Stimulated activated CD4-positive, alpha-beta T cell treated with anti-CD3 and anti-CD28 coated beads, Interleukin-1b, Interleukin-23, amount 100 ng/mL, for 48 hours (primary cell): Measurements from ENCODE around the gene HRAS.

Experiments
- DNase-seq: peaks from one replicate; pipeline ENCODE4 v3.0.0-alpha.2; 2020

HRAS gene

DNA sequence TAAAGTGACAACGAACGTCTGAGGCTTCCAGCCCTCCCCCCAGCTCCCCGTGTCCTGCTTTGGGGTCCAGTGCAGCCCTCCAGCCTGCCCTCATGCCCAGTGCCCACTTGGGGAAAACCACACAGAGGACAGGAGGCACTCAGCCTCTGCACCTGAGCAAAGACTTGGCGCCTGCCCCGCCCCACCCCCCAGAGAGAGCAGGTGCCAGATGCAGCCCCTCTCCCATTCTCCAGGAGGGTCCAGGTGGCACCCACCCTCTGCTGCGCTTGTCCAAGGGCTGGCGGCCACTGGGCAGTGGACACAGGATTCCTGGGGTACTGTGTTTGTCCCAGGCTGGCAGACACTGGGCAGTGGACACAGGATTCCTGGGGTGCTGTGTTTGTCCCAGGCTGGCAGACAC is 44.0 kb downstream of the HRAS start:
- DNase-seq, result no peak

DNA sequence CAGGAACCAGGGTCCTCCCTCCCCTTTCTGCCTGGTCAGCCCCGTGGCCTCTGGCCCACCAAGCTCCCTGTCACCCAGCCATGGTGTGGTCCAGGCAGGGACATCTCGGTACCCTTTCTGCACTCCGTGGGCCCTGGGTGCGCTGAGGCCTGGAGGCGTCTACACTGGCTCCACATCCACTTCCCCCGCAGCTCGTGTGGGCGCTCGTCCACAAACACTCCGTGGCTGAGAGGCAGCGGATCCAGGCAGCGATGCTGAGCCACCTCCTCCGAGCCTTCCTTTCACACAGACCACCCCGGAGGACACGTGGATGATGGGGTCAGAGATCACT is 44.5 kb downstream of the HRAS start:
- DNase-seq, result no peak

DNA sequence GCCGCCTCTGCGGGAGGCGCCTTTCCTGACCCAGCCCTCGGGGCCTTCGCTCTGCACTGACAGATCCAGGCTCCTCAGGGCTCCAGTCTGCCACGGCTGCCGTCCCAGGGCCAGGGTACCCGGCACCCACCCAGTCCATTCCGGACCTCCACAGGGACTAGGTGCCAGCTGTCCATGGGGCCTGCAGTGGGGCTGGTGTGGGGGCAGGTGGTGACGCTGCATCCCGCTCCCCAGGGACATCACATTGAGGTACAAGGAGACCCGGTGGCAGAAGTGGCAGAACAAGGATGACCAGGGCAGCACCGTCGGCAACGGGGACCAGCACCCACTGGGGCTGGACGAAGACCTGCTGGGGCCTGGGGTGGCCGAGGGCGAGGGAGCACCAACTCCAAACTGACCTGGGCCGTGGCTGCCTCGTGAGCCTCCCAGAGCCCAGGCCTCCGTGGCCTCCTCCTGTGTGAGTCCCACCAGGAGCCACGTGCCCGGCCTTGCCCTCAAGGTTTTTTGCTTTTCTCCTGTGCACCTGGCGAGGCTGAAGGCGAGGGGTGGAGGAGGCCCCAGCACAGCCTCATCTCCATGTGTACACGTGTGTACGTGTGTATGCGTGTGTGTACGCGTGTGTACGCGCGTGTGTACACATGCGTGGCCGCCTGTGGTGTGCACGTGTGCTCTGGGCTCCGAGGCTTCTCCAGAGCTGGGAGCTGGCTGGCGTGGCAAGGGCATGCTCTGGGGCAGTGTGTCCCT is 45.0 kb downstream of the HRAS start:
- no peak for DNase-seq

DNA sequence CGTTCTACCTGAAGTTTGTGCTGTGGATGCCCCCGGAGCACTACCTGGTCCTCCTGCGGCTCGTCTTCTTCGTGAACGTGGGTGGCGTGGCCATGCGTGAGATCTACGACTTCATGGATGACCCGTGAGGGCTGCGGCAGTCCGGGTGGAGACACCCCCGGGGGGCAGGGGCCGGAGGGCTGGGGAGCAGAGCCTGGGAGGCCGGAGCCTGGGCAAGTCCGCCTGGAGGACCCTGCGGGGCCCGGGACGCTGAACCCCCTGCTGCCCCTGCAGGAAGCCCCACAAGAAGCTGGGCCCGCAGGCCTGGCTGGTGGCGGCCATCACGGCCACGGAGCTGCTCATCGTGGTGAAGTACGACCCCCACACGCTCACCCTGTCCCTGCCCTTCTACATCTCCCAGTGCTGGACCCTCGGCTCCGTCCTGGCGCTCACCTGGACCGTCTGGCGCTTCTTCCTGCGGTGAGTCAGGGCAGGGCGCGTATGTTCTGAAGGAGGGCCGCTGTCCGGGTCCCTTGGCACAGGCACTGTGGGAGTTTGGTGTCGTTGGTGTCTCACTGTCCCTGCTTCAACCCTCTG is 45.7 kb downstream of the HRAS start:
- no peak for DNase-seq

DNA sequence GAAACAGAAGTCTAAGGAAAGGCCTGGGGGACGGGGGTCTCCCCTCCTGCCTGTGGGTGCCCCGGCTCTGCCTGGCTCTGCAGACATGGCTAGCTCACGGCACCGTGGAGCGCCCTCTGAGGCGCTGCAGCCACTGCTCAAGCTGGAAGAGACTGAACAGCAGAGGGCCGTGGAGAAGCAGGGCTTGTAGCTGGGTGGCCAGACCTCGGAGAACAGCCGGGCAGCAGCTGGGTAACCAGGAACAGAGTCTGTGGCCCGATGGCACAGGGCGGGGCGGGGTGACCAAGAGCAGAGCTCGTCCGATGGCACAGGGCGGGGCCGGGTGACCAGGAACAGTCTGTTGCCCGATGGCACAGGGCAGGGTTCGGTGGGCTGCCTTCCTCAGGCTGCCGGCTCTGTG is 46.4 kb downstream of the HRAS start:
- no peak for DNase-seq

DNA sequence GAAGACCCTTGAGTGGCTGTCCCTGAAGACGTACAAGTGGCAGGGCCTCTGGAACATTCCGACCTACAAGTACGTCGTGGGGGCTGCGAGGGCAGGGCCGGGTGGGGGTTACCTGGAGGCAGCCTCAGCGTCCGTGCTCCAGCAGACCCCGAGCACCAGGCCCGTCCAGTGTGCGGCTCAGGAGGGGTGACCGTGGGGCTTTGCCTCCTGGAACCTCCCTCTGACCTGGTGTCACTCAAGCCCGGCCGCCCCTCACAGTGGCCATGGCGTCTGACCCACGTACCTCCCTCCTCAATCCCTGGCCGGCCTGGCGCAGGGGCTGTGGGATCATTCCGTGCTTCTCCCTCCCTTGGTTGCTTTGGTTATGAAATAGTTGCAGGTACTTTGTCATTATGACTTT is 46.8 kb downstream of the HRAS start:
- DNase-seq, result no peak

DNA sequence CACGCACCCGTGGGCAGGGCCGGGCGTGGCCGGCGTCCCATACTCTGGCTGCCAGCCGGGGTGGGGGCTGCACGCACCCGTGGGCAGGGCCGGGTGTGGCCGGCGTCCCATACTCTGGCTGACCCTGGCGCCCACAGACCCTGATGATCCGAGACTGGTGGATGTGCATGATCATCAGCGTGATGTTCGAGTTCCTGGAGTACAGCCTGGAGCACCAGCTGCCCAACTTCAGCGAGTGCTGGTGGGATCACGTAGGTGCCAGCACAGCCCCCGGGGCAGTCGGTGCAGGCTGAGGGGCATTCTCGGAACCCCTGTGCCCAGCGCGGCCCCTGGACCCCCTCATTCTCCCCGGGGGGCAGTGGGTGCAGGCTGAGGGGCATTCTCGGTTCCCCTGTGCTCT is 47.3 kb downstream of the HRAS start:
- no peak for DNase-seq

DNA sequence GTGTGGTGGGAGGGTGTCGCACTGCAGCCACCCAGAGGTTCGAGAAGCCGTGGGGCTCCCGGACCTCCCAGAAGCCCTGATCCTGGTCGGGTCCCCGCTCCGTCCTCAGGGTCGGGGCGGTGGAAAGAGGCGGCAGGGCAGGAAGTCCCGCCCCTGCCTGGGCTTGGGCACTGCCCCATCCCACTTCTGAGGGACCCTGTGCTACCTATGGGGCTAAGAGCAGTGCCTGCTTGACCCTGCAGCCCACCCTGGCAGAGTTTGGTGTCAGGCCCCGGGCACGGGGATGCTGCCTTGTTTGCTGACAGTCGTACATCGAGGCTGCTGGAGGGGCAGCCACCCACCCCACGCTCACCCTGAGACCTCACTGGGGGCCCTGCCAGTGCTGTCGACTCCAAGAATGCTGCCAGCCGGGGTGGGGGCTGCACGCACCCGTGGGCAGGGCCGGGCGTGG is 47.8 kb downstream of the HRAS start:
- no peak for DNase-seq

DNA sequence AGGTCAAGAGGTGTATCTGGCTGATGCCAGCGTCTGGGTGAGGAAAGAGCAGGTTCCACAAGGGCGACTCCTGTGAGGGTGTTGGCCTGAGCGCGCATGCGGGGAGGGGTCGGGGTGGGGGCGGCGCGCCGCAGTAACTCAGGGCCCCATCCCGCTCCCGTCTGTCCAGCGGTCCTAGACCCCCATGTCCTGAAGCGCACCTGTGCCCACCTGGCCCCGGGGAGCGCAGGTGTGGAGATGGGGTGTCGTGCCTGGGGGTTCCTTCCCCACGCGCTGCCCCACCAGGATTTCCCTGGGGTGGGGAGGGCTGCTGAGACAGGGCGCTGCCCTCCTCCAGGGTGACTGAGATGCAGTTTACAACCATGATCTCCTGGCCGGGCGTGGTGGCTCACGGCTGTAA is 49.2 kb downstream of the HRAS start:
- DNase-seq, result no peak

DNA sequence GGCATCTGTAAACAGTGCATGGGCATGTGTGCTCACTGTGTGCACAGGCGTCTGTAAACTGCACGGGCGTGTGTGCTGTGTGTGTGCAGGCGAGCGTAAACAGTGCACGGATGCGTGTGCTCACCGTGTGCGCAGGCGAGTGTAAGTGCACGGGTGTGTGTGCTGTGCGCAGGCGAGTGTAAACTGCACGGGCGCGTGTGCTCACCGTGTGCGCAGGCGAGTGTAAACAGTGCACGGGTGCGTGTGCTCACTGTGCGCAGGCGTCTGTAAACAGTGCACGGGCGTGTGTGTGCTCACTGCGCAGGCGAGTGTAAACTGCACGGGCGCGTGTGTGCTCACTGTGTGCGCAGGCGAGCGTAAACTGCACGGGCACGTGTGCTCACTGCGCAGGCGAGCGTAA is 50.8 kb downstream of the HRAS start:
- no peak for DNase-seq
